DOHH2 (cell line): ENCODE results near the gene ATG9B.

Source experiments
- H3F3A ChIP-seq: fragments of 200-600 bp; sonication (generic), shearing (Covaris generic); 2 replicates; pipeline ENCODE4 v1.6.0; 2016; ENCODE audit warnings: antibody characterized with exemption, mild to moderate bottlenecking; ENCODE audit not compliant: control insufficient read depth, insufficient read depth
- H3K27ac ChIP-seq: fragments of 200-600 bp; sonication (generic); 2 replicates; pipeline ENCODE4 v1.5.1; 2014; ENCODE audit warnings: low read depth, mild to moderate bottlenecking, low read length, moderate library complexity
- H3K27me3 ChIP-seq: fragments of 200-600 bp; sonication (generic); 2 replicates; pipeline ENCODE4 v1.6.1; 2014; ENCODE audit warnings: mild to moderate bottlenecking, low read length, mixed read lengths; ENCODE audit not compliant: control insufficient read depth
- H3K36me3 ChIP-seq: fragments of 200-600 bp; sonication (generic); 2 replicates; pipeline ENCODE4 v1.6.1; 2014; ENCODE audit warnings: mild to moderate bottlenecking, low read length, moderate library complexity, mixed read lengths; ENCODE audit not compliant: control insufficient read depth
- H3K4me1 ChIP-seq: fragments of 200-600 bp; sonication (generic); 2 replicates; pipeline ENCODE4 v1.6.1; 2014; ENCODE audit warnings: mild to moderate bottlenecking, low read length, mixed read lengths; ENCODE audit not compliant: control insufficient read depth
- H3K4me2 ChIP-seq: fragments of 200-600 bp; sonication (generic); 2 replicates; pipeline ENCODE4 v1.6.0; 2014; ENCODE audit warnings: mild to moderate bottlenecking, low read length, moderate library complexity
- H3K4me3 ChIP-seq: fragments of 200-600 bp; sonication (generic); 2 replicates; pipeline ENCODE4 v1.5.1; 2014; ENCODE audit warnings: mild to moderate bottlenecking, low read length, mixed read lengths
- H3K79me2 ChIP-seq: fragments of 200-600 bp; sonication (generic); 2 replicates; pipeline ENCODE4 v1.6.1; 2014; ENCODE audit warnings: mild to moderate bottlenecking, low read length, mixed read lengths; ENCODE audit not compliant: control insufficient read depth
- H3K9me2 ChIP-seq: fragments of 200-600 bp; sonication (generic); replicated peaks from 2 replicates; pipeline ENCODE4 v1.6.1; 2014; ENCODE audit warnings: mild to moderate bottlenecking, low read length, mixed read lengths; ENCODE audit not compliant: control insufficient read depth
- H3K9me3 ChIP-seq: fragments of 200-600 bp; sonication (generic); 2 replicates; pipeline ENCODE4 v1.6.1; 2014; ENCODE audit warnings: antibody characterized with exemption, low read length, mixed read lengths; ENCODE audit not compliant: control insufficient read depth, insufficient read depth
- H4K20me1 ChIP-seq: fragments of 200-600 bp; sonication (generic); 2 replicates; pipeline ENCODE4 v1.6.0; 2014; ENCODE audit warnings: low read depth, mild to moderate bottlenecking, antibody characterized with exemption, low read length, moderate library complexity; ENCODE audit not compliant: control insufficient read depth, insufficient read depth
- CTCF ChIP-seq: fragments of 200-600 bp; sonication (generic); IDR thresholded peaks from one replicate; pipeline ENCODE4 v1.5.1; 2014; ENCODE audit warnings: antibody characterized with exemption, mild to moderate bottlenecking, low read depth, low read length; ENCODE audit not compliant: poor library complexity, severe bottlenecking
- EZH2phosphoT487 ChIP-seq: fragments of 200-600 bp; sonication (generic); IDR thresholded peaks from 2 replicates; pipeline ENCODE4 v1.6.1; 2017; ENCODE audit warnings: borderline replicate concordance, mild to moderate bottlenecking, antibody characterized with exemption, low read length, moderate library complexity, mixed read lengths

ATG9B gene

DNA sequence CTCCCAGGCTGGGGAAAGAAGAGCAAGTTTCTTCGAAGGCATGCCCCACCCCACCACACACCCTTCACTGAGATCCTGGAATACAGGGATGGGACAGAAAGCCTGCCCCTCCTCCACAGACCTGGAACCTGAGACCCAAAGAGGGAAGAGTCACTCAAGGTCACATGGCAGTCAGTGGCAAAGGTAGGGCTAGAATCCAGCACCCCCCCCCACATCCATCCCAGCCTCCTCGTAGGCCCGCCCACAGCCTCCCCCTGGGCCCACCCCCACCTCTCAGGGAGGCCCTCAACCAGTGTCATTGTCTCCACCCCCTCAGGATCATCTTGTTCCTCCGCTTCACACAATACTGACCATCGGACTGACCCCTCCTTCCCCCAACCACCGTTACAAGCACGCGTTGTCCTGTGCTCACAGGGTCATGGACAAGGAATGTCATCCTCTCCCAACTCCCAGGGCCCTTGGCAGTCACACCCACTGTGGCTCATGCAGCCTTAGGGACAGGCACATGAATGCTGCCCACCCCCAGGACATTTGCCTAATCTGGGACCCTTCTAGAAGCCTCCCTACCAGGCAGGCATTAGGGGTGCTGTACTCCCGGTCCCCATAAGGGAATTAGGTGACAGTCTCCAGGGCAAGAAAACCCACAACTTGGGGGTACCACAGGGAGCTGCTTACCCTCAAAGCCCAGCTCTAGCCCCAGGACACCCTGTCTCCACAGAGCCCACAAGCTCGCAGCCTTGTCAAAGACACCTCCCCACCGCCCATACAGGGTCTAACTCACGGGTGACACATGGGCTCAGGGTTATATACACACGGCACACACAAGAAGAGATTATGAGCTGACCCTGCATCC lies 47.5 kb downstream of the ATG9B start:
- Histone ChIP-seq H3K9me2 (no peaks in the 10 kb centered on the region), H3K27ac (no peak overlapping the region), H3F3A (no peaks in the 10 kb centered on the region; the same call in 1 of the 2 replicates), H3K79me2 (no peaks in the 10 kb centered on the region), H3K9me3 (no peaks in the 10 kb centered on the region), H3K4me1 (peaks cover 41% of the 10 kb centered on the region), H3K27me3 (peaks cover 44% of the 10 kb centered on the region), H3K4me3 (peak overlapping the region; percentile 35), H3K36me3 (no peaks in the 10 kb centered on the region), H4K20me1 (no peaks in the 10 kb centered on the region), H3K4me2 (peak overlapping the region; percentile 92)
- TF ChIP-seq EZH2phosphoT487 (no peak), CTCF (no peak)

- Histone ChIP-seq H3K79me2 (no peaks in the 10 kb centered on the region), H4K20me1 (no peaks in the 10 kb centered on the region), H3K9me3 (no peaks in the 10 kb centered on the region), H3K27me3 (peaks cover 34% of the 10 kb centered on the region), H3K27ac (peak overlapping the region; percentile 64), H3K4me2 (peak overlapping the region; percentile 92), H3F3A (no peaks in the 10 kb centered on the region; the same call in 1 of the 2 replicates), H3K4me1 (peaks cover 41% of the 10 kb centered on the region), H3K9me2 (no peaks in the 10 kb centered on the region), H3K36me3 (no peaks in the 10 kb centered on the region), H3K4me3 (peak overlapping the region; percentile 79)
- TF ChIP-seq CTCF, result no peak
- no peak for TF ChIP-seq EZH2phosphoT487
Observed at GRCh38 chr7:150975536-150976319, 48.6 kb downstream of the ATG9B start.

- Histone ChIP-seq H3K4me1 (peaks cover 41% of the 10 kb centered on the region), H3K4me2 (peak overlapping the region; percentile 92), H3K9me3 (no peaks in the 10 kb centered on the region), H3F3A (no peaks in the 10 kb centered on the region; the same call in 1 of the 2 replicates), H3K36me3 (no peaks in the 10 kb centered on the region), H3K27me3 (peaks cover 24% of the 10 kb centered on the region), H3K4me3 (peak overlapping the region; percentile 79), H3K9me2 (no peaks in the 10 kb centered on the region), H3K79me2 (no peaks in the 10 kb centered on the region), H3K27ac (peak overlapping the region; percentile 64), H4K20me1 (no peaks in the 10 kb centered on the region)
- TF ChIP-seq CTCF (peak; percentile 69), EZH2phosphoT487 (no peak)
Observed at GRCh38 chr7:150974468-150975391, 49.6 kb downstream of the ATG9B start.
